Lung (tissue), 12 donors: Measurements from ENCODE around the gene SRPRA. TPM values are rescaled to one million over a fixed set of nuclear protein-coding genes. Genes with fewer than 3 reads are reported as not detected.

Experiments
- ATAC-seq: fragments of 200-7000 bp; cut with Tn5 transposase; one replicate; pipeline ENCODE4 v1.9.1; 2020; ENCODE audit warnings: moderate number of reproducible peaks; ENCODE audit not compliant: insufficient read depth, low FRiP score
- DNase-seq, 3 donors: peaks; one replicate each; pipeline ENCODE4 v3.0.0-alpha.2; 2013 to 2017
- H3K27ac ChIP-seq, 2 donors: one replicate each; pipeline ENCODE4 v1.5.1; 2013; ENCODE audit warnings: mild to moderate bottlenecking in 2 of 2, moderate library complexity in 2 of 2, control low read depth in 1 of 2, inconsistent platforms in 1 of 2, low read depth in 1 of 2, low read length in 1 of 2
- H3K27me3 ChIP-seq, 3 donors: one replicate each; pipeline ENCODE4 v1.5.1; 2013; ENCODE audit warnings: low read length in 2 of 3; ENCODE audit not compliant: control insufficient read depth in 3 of 3, insufficient read depth in 3 of 3
- H3K36me3 ChIP-seq, 4 donors: one replicate each; pipeline ENCODE4 v1.5.1; 2013; ENCODE audit warnings: low read length in 4 of 4, mild to moderate bottlenecking in 1 of 4, moderate library complexity in 1 of 4; ENCODE audit not compliant: control insufficient read depth in 4 of 4, insufficient read depth in 4 of 4
- H3K4me1 ChIP-seq, 5 donors: one replicate each; pipeline ENCODE4 v1.5.1; 2013; ENCODE audit warnings: low read length in 5 of 5, mild to moderate bottlenecking in 2 of 5, moderate library complexity in 1 of 5; ENCODE audit not compliant: control insufficient read depth in 5 of 5, insufficient read depth in 5 of 5
- H3K4me3 ChIP-seq: one replicate; pipeline ENCODE4 v1.5.1; 2013; ENCODE audit warnings: mild to moderate bottlenecking, control low read depth, moderate library complexity
- H3K9ac ChIP-seq, 2 donors: one replicate each; pipeline ENCODE4 v1.5.1; 2013; ENCODE audit warnings: low read length in 2 of 2, control low read depth in 1 of 2; ENCODE audit not compliant: insufficient read depth in 1 of 2
- H3K9me3 ChIP-seq, 4 donors: one replicate each; pipeline ENCODE4 v1.5.1; 2013; ENCODE audit warnings: low read length in 3 of 4, mild to moderate bottlenecking in 1 of 4, moderate library complexity in 1 of 4; ENCODE audit not compliant: control insufficient read depth in 4 of 4, insufficient read depth in 3 of 4
- WGBS, 2 donors: extraction: QIAGEN DNeasy Blood & Tissue Kit; methylation state at CpG; one replicate each; pipeline ENCODE4 v1.1.7; 2013; 5-methylcytosine and 5-hydroxymethylcytosine counted together
- polyA plus RNA-seq, 2 donors: library from polyadenylated mRNA; stranded (reverse); fragments of 200-250 nt; gene quantifications; one replicate each; pipeline ENCODE4 v1.2.1, GENCODE V29; 2013
- total RNA-seq, 2 donors: library from RNA; depleted of rRNA in 1 of 2; stranded (reverse); fragments of >200 nt in 1 of 2; gene quantifications; one replicate each; pipeline ENCODE4 v1.2.1, GENCODE V29; 2014 to 2021
- TF ChIP-seq, protein P1 (sequence below): IDR thresholded peaks from 2 replicates; pipeline ENCODE4 v1.5.1; 2012; ENCODE audit warnings: mild to moderate bottlenecking; ENCODE audit errors: control extremely low read depth, extremely low read depth
- donor health status: control.
- donor health status: control.
- donor health status: Bipolar disorder and iron deficiency.
- donor health status: healthy.
- donor health status: DM: yes; HTN: yes; CAD: no.

SRPRA gene
- total and polyA plus RNA-seq, 4 donors, result 51.7 to 145 (median 82.4) TPM

DNA sequence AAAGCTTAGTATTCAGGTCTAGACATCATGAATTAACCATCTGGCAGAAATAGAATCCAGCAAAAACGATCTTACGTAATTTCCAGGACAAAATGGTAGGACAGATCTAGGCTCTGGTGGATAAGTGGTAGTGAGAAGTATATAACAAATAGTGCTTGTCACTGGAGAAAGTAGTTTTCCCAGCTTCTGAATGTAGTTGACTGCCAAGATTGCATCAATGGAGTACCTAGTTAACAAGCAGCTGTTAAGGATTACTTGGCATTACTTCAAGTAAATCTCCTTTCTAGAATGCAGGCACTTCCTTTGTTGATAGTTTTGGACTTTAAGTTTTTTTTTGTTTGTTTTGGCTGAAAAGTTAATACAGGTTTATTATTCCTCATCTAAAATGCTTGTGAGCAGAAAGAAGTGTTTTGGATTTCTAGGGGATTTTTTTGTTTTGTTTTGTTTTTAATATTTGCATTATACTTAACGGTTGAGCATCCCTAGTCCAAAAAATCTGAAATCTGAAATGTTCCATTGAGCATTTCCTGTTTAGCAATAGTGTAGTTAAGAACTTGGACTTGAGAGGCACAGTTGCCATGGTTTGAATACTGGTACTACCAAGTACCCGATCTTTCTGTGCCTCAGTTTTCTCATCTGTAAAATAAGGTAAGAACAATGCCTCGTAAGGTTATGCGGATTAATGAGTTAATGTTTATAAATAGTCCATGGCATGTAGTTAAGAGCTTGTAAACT is 36.8 kb downstream of the SRPRA start:
- DNase-seq, result peak in 2 of 3 donors; percentile 77 to 84
- H3K4me3 ChIP-seq, result no peak overlapping the region

GRCh38 chr11:126229858-126230540 is 38.7 kb downstream of the SRPRA start:
- H3K9ac ChIP-seq, result no peak overlapping the region
- H3K27ac ChIP-seq, result no peak overlapping the region
- H3K27me3 ChIP-seq, result no peaks in the 10 kb centered on the region
- H3K36me3 ChIP-seq, result peaks cover 0 to 2% (median 2%) of the 10 kb centered on the region in 4 donors
- DNase-seq (no peak), ATAC-seq (no peak)
- H3K9me3 ChIP-seq, result no peaks in the 10 kb centered on the region
- H3K4me1 ChIP-seq, result peaks cover 0 to 12% (median 0%) of the 10 kb centered on the region in 5 donors
- no peak overlapping the region for H3K4me3 ChIP-seq
- TF ChIP-seq, protein P1, sequence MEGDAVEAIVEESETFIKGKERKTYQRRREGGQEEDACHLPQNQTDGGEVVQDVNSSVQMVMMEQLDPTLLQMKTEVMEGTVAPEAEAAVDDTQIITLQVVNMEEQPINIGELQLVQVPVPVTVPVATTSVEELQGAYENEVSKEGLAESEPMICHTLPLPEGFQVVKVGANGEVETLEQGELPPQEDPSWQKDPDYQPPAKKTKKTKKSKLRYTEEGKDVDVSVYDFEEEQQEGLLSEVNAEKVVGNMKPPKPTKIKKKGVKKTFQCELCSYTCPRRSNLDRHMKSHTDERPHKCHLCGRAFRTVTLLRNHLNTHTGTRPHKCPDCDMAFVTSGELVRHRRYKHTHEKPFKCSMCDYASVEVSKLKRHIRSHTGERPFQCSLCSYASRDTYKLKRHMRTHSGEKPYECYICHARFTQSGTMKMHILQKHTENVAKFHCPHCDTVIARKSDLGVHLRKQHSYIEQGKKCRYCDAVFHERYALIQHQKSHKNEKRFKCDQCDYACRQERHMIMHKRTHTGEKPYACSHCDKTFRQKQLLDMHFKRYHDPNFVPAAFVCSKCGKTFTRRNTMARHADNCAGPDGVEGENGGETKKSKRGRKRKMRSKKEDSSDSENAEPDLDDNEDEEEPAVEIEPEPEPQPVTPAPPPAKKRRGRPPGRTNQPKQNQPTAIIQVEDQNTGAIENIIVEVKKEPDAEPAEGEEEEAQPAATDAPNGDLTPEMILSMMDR, result no peak
- WGBS, 2 donors, result 46 to 52% methylated on average over 3 of the region's 3 CpGs

More for the DNA sequence above, 36.8 kb downstream of the SRPRA start:
- peak; percentile 81 for ATAC-seq
- H3K27me3 ChIP-seq, result no peaks in the 10 kb centered on the region
- peaks cover 0 to 12% (median 0%) of the 10 kb centered on the region in 5 donors for H3K4me1 ChIP-seq
- 47 to 80% methylated on average over 6 of the region's 6 CpGs for WGBS, 2 donors
- H3K9ac ChIP-seq, result no peak overlapping the region
- H3K27ac ChIP-seq, result no peak overlapping the region
- H3K36me3 ChIP-seq, result peaks cover 3 to 6% (median 3%) of the 10 kb centered on the region in 4 donors
- no peaks in the 10 kb centered on the region for H3K9me3 ChIP-seq
- TF ChIP-seq, protein P1, result no peak

DNA sequence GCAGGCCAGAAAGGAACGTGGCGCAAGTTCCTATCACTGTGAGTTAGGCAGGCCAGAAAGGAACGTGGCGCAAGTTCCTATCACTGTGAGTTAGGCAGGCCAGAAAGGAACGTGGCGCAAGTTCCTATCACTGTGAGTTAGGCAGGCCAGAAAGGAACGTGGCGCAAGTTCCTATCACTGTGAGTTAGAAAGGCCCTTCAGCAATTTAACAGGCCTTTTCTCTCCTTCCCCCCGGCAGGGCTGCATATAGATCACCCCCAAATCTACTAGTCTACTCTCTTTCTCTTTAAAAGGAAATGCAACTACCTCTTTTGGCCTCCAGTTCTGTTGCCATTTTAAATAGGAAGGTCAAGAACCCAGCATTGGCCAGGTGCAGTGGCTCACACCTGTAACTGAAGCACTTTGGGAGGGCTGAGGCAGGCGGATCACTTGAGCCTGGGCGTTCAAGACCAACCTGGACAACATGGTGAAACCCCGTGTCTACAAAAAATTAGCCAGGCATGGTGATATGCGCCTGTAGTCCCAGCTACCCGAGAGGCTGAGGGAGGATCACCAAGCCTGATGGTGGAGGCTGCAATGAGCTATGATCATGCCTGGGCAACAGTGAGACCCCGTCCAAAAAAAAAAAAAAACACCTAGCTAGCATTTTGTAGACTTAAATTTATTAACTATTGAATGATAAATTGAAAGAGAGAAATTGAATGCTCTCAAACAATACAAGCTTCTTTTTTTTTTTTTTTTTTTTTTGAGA is 42.2 kb downstream of the SRPRA start:
- H3K36me3 ChIP-seq, result peaks cover 0 to 2% (median 1%) of the 10 kb centered on the region in 4 donors
- no peaks in the 10 kb centered on the region for H3K9me3 ChIP-seq
- H3K4me1 ChIP-seq, result peaks cover 0 to 6% (median under 1%) of the 10 kb centered on the region in 5 donors
- TF ChIP-seq, protein P1, result no peak
- H3K4me3 ChIP-seq, result no peak overlapping the region
- no peaks in the 10 kb centered on the region for H3K27me3 ChIP-seq
- no peak overlapping the region for H3K27ac ChIP-seq
- ATAC-seq (no peak), DNase-seq (no peak)
- no peak overlapping the region for H3K9ac ChIP-seq
- WGBS, 2 donors, result 93 to 98% methylated on average over 7 to 11 of the region's 15 CpGs
